Activated B cell treated with CpG ODN at 0.5 μM for 24 hours (primary cell): Measurements from ENCODE around the gene KEL. TPM values are rescaled to one million over a fixed set of nuclear protein-coding genes. Genes with fewer than 3 reads are reported as not detected.

Experiments
- ATAC-seq: fragments of 200-7000 bp; cut with Tn5 transposase; one replicate; pipeline ENCODE4 v1.10.0; 2021; ENCODE audit warnings: low read depth, mild to moderate bottlenecking, moderate library complexity
- CTCF ChIA-PET: fragments of 350-600 bp; sonication (Branson Sonifier 250); formaldehyde crosslinking; loops from one replicate; lab custom pipeline; 2021; ENCODE audit warnings: antibody characterized with exemption; lab: Charles Lee
- POLR2A ChIA-PET: fragments of 350-600 bp; sonication (Branson Sonifier 250); formaldehyde crosslinking; loops from one replicate; lab custom pipeline; 2021; ENCODE audit warnings: antibody characterized with exemption; lab: Charles Lee
- DNase-seq: peaks from one replicate; pipeline ENCODE4 v3.0.0; 2022
- H3K27ac Mint-ChIP-seq: one replicate; pipeline ENCODE4 v1.8.0; 2020; ENCODE audit warnings: mixed read lengths
- H3K27me3 Mint-ChIP-seq: one replicate; pipeline ENCODE4 v1.8.0; 2021; ENCODE audit warnings: mixed read lengths
- H3K36me3 Mint-ChIP-seq: one replicate; pipeline ENCODE4 v1.8.0; 2021; ENCODE audit warnings: low read depth, mixed read lengths
- H3K4me1 Mint-ChIP-seq: one replicate; pipeline ENCODE4 v1.8.0; 2021; ENCODE audit warnings: mixed read lengths
- H3K4me3 Mint-ChIP-seq: one replicate; pipeline ENCODE4 v1.8.0; 2020; ENCODE audit warnings: mild to moderate bottlenecking, mixed read lengths
- H3K9me3 Mint-ChIP-seq: one replicate; pipeline ENCODE4 v1.8.0; 2020; ENCODE audit warnings: mixed read lengths
- intact Hi-C: fragments of 100-400 bp; cut with micrococcal nuclease; formaldehyde crosslinking; loops from one replicate; pipeline ENCODE4 v1.15.1; 2024
- total RNA-seq: library from RNA; stranded (reverse); gene quantifications from 2 replicates; pipeline ENCODE4 v1.2.3, GENCODE V29; 2022
- TF ChIP-seq, protein P1 (sequence below): fragments of 200-600 bp; IDR thresholded peaks from one replicate; pipeline ENCODE4 v1.8.0; 2022; ENCODE audit warnings: antibody characterized with exemption, mild to moderate bottlenecking

KEL gene
- total RNA-seq, 1 donor from 2014 or later: 1.2 TPM

DNA sequence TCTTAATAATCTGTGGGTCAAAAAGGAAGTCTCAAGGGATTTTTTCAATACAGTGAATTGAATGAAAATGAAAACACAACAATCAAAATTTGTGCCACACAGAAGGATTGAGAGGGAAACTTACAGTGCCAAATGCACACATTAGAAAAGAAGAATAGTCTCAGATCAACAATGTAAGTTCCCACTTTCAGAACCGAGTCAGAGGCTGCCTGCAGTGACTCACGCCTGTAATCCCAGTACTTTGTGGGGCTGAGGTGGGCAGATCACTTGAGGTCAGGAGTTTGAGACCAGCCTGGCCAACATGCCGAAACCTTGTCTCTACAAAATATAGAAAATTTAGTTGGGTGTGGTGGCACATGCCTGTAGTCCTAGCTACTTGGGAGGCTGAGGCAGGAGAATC lies 12.5 kb upstream of the KEL start:
- no peak for DNase-seq
- CTCF ChIA-PET: no interaction called here
- Mint-ChIP-seq H3K4me1 (no peaks in the 10 kb centered on the region), H3K9me3 (peaks cover 5% of the 10 kb centered on the region), H3K27ac (no peak overlapping the region), H3K4me3 (no peak overlapping the region), H3K36me3 (no peaks in the 10 kb centered on the region), H3K27me3 (peaks cover 7% of the 10 kb centered on the region)
- intact Hi-C loops: no loop called here
- ATAC-seq: no peak
- POLR2A ChIA-PET: no interaction called here
- TF ChIP-seq, protein P1, sequence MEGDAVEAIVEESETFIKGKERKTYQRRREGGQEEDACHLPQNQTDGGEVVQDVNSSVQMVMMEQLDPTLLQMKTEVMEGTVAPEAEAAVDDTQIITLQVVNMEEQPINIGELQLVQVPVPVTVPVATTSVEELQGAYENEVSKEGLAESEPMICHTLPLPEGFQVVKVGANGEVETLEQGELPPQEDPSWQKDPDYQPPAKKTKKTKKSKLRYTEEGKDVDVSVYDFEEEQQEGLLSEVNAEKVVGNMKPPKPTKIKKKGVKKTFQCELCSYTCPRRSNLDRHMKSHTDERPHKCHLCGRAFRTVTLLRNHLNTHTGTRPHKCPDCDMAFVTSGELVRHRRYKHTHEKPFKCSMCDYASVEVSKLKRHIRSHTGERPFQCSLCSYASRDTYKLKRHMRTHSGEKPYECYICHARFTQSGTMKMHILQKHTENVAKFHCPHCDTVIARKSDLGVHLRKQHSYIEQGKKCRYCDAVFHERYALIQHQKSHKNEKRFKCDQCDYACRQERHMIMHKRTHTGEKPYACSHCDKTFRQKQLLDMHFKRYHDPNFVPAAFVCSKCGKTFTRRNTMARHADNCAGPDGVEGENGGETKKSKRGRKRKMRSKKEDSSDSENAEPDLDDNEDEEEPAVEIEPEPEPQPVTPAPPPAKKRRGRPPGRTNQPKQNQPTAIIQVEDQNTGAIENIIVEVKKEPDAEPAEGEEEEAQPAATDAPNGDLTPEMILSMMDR: no peak

DNA sequence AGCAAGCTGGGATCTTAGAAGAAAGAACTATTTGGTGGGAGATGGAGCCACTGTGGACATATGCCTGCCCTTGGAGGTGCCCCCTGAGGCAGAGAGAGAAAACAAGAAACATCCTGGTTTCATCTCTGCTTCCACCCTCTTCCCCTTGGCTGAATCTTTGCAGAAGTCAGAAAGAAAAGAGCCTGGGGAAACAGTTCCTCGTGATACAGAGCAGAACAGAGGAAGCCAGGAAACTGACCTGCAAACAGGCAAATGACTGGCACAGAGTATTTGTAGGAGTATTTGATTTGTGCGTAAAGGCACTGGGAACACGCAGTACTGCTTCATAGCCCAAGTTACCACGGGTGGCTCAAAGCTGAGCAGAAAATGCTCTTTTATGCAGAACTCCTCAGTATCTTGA lies 7.0 kb upstream of the KEL start:
- Mint-ChIP-seq H3K4me1 (no peaks in the 10 kb centered on the region), H3K36me3 (no peaks in the 10 kb centered on the region), H3K27ac (no peak overlapping the region), H3K27me3 (peaks cover 16% of the 10 kb centered on the region), H3K4me3 (no peak overlapping the region), H3K9me3 (no peaks in the 10 kb centered on the region)
- intact Hi-C loops: no loop called here
- ChIA-PET CTCF (no interaction called here), POLR2A (no interaction called here)
- ATAC-seq (no peak), DNase-seq (no peak)
- TF ChIP-seq, protein P1: no peak

DNA sequence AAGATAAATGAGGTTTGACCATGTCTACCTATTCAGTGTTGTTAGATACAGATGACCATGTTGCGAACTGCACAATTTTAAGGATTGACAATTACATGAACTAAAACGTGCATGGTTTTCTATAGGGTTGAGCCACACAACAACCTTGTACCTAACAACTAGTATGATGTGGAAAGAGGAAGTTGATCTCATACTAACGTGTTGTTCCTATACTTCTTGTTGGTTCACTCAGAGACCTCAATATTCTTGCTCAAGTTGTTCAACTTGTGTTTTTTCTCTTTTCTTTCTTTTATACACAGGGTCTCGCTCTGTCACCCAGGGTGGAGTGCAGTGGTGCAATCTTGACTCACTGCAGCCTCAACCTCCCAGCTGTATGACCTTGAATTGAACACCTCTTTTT lies 6.1 kb upstream of the KEL start:
- no peaks in the 10 kb centered on the region for H3K9me3 Mint-ChIP-seq
- no peaks in the 10 kb centered on the region for H3K36me3 Mint-ChIP-seq
- H3K4me3 Mint-ChIP-seq: no peak overlapping the region
- ATAC-seq (no peak), DNase-seq (no peak)
- CTCF ChIA-PET: no interaction called here
- intact Hi-C loops: no loop called here
- H3K27ac Mint-ChIP-seq: no peak overlapping the region
- H3K27me3 Mint-ChIP-seq: peaks cover 24% of the 10 kb centered on the region
- TF ChIP-seq, protein P1: no peak
- POLR2A ChIA-PET: no interaction called here
- H3K4me1 Mint-ChIP-seq: no peaks in the 10 kb centered on the region

DNA sequence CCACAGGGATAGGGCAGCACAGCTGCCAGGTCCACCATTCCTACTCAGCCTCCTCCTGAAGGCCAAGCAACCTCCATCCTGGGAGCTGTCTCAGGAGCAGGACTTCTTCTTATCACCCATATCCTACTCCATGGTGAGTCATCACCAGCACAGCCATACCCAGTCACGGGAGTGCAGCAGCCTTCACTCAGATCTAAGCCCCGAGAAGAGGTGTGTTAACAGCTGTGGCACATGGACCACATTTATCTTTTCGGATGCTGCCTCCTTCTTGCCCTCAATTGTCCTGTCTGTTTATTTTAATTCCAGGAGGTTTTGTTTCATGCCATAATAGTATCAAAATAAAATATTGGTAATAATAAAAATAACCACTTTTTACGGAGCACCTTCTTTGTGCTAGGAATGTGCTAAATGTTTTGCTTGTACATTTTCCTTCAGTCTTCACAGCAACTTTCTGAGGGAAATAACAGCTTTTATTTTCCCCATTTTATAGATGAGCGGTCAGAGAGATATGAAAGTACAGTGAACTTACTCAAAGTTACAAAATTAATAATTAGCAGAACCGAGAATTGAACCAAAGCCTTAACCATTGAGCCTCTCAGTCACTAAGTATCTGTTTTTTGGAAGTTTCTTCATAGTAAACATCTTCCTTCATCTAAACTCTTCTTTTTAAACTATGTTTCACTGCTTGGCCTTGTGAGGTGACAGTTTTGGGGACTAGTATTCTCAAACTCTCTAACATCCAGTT lies 2.5 kb upstream of the KEL start:
- TF ChIP-seq, protein P1: no peak
- H3K4me1 Mint-ChIP-seq: no peaks in the 10 kb centered on the region
- CTCF ChIA-PET: no interaction called here
- no peak overlapping the region for H3K4me3 Mint-ChIP-seq
- intact Hi-C loops: no loop called here
- H3K27ac Mint-ChIP-seq: no peak overlapping the region
- H3K36me3 Mint-ChIP-seq: no peaks in the 10 kb centered on the region
- no peak for ATAC-seq
- POLR2A ChIA-PET: no interaction called here
- H3K27me3 Mint-ChIP-seq: peaks cover 33% of the 10 kb centered on the region
- no peak for DNase-seq
- no peaks in the 10 kb centered on the region for H3K9me3 Mint-ChIP-seq

DNA sequence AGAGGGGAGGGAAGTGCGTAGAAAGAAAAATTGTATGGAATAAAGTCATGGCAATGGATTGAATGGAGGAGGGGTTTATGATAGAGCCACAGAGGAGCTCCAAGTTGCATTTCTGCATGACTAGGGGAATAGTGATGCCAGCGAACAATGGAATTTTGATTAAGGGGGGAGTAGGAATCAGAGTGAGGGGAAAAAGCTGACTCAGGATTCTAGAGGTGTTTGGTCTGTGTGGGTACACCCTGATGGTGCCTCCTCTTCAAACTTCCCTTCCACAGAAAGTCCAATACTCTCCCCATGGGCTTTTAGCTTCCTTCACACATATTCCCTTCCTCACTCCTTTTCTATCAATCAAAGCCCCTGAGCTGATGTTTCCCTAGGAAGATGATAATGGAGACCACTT lies 1.8 kb upstream of the KEL start:
- no peak overlapping the region for H3K4me3 Mint-ChIP-seq
- H3K27ac Mint-ChIP-seq: no peak overlapping the region
- ChIA-PET POLR2A (no interaction called here), CTCF (no interaction called here)
- H3K9me3 Mint-ChIP-seq: no peaks in the 10 kb centered on the region
- H3K27me3 Mint-ChIP-seq: peaks cover 35% of the 10 kb centered on the region
- ATAC-seq: no peak
- H3K36me3 Mint-ChIP-seq: no peaks in the 10 kb centered on the region
- TF ChIP-seq, protein P1: no peak
- DNase-seq: no peak
- no peaks in the 10 kb centered on the region for H3K4me1 Mint-ChIP-seq
- intact Hi-C loops: no loop called here
